HG03045 (cell line): ENCODE data around the gene GATA1.
"Not testable (repeated sequence)": the region's sequence is repeated elsewhere in the genome, so short reads cannot be mapped to it uniquely, and the experiment has no call there.

Experiments used
- ATAC-seq: cut with Tn5 transposase; IDR thresholded peaks from one replicate; pipeline ENCODE4 v1.9.1; 2021; ENCODE audit warnings: mild to moderate bottlenecking, moderate library complexity; ENCODE audit not compliant: unreplicated experiment

Gene GATA1

GRCh38 chrX:48806081-48806480 lies 19.7 kb downstream of the GATA1 start:
- ATAC-seq = no peak

DNA sequence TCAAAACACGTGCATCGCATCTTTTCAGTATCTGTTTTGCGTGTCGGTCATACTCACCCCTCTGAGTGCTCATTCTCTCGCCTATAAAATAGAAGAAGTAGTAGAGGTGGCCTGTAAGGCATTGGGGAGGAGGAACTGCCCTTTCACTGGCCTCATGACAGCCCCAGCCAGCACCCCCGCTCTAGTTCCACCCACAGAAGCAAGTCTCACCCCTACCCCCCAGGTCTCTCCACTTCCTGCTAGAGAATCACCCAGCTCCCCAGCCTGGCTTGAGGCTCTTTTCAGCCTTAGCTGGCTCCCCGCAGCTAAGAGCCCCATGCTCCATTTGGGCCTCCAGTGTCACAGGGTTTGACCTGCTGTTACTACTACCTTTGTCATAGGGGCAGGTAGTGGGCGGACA lies 27.3 kb downstream of the GATA1 start:
- ATAC-seq = no peak

- ATAC-seq = no peak
Observed at GRCh38 chrX:48814722-48815121, 28.3 kb downstream of the GATA1 start.

- no peak for ATAC-seq
Observed at GRCh38 chrX:48815266-48815665, 28.9 kb downstream of the GATA1 start.

- no peak for ATAC-seq
Observed at GRCh38 chrX:48816014-48816810, 29.8 kb downstream of the GATA1 start.

DNA sequence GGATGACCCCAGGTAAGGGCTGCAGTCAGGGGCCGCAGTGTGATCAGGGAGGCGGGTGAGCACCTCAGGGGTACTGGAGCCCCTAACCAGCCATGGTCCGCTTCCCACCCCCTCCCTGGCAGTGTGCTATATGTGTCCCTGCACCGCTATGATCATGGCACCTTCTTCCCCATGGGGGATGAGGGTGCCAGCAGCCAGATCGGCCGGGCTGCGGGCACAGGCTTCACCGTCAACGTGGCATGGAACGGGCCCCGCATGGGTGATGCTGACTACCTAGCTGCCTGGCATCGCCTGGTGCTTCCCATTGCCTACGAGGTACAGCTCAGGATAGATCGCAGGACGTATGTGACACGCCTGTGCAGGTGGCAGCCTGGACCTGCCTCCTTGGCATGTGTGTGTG lies 31.7 kb downstream of the GATA1 start:
- ATAC-seq = no peak

- ATAC-seq = no peak
Observed at GRCh38 chrX:48818866-48819265, 32.5 kb downstream of the GATA1 start.

DNA sequence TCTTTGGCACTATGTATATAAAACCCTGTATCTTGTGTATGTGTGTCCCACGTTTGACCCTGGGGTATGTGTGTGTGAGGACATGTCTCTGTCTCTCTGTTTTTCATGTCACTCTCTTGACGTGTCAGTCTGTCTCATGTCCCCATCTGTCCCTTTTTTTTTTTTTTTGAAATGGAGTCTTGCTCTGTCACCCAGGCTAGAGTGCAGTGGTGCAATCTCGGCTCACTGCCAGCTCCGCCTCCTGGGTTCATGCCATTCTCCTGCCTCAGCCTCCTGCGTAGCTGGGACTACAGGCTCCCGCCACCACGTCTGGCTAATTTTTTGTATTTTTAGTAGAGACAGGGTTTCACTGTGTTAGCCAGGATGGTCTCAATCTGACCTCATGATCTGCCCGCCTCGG lies 33.0 kb downstream of the GATA1 start:
- ATAC-seq = not testable (repeated sequence)

DNA sequence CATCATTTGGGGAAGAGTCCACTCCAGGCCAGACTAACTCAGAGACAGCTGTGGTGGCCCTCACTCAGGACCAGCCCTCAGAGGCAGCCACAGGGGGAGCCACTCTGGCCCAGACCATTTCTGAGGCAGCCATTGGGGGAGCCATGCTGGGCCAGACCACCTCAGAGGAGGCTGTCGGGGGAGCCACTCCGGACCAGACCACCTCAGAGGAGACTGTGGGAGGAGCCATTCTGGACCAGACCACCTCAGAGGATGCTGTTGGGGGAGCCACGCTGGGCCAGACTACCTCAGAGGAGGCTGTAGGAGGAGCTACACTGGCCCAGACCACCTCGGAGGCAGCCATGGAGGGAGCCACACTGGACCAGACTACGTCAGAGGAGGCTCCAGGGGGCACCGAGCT lies 36.7 kb downstream of the GATA1 start:
- no peak for ATAC-seq

GRCh38 chrX:48824066-48824465 lies 37.7 kb downstream of the GATA1 start:
- no peak for ATAC-seq

DNA sequence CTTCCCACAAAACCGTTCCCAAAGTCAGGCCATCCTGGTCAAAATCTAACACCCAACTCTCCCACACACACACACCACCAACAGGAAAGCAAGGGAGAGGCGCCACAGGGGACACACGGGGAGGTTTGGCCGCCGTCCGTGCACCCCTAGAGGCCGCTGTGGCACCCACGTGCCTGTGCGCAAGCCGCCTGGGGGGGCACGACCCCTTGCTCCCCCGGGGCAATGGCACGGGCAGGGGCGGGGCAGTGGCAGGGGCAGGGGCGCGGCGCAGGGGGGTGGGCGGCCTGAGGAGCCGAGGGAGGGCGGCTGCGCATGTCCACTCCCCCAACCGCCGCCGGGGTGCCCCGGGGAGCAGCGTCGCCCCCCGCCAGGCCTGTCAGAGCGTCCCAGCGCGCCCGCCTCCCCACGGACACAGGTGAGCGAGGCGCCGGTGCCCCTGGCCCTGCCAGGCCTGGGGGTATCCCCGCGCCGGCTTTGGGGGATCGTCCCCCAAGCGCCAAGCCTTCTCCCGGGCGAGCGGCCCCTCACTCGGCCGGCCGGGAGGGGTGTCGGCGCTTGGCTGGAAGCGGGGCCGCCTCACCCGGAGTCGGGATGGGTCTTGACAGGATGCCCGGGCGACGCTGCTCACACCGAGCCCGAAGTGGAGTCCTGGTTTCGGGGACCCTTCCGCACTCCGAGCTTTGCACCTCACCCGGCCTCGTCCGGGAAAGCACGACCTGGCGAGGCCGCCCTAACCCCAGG lies 39.9 kb downstream of the GATA1 start, which contains the start of gene ERAS:
Gene ERAS (plus strand): TSS at position 379 of the 741 bp plus-strand sequence. CDS start 2,611 bp downstream, outside the sequence.
- no peak for ATAC-seq

GRCh38 chrX:48826876-48827653 lies 40.7 kb downstream of the GATA1 start:
- ATAC-seq = no peak

DNA sequence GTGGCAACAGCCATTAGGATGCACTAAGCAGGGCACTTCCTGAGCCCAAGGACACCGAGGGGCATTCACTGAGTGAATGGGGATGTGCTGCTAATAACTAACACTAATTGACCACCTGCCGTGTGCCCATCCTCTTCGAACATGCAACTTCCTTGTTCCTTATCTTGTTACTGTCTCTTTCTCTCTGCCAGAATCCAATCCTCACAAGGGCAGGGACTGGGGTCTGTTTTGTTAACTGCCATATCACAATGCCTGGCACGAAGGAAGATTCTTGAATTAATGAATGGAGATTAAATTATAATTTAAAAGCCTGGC lies 41.2 kb downstream of the GATA1 start:
- ATAC-seq = no peak

- no peak for ATAC-seq
Observed at GRCh38 chrX:48829016-48829735, 42.8 kb downstream of the GATA1 start.

GRCh38 chrX:48831136-48831908 lies 44.9 kb downstream of the GATA1 start:
- no peak for ATAC-seq

GRCh38 chrX:48831909-48832291 lies 45.5 kb downstream of the GATA1 start:
- ATAC-seq = no peak

GRCh38 chrX:48833542-48834138 lies 47.2 kb downstream of the GATA1 start:
- ATAC-seq = no peak

DNA sequence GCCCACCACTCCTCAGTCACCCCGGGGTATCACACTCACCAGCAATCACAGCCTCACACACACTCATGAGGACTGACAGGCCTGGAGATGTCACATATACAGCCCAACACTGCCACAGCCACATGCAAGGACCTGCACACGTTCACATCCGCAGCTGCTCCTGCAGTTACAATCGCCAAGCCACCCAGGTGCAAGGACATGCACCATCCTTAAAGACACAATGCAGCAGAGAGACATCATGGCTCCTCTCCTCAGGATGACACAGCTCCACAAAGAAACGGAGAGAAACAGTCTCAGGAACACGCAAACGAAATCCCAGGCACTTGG lies 48.0 kb downstream of the GATA1 start:
- ATAC-seq = no peak

GRCh38 chrX:48835524-48836329 lies 49.3 kb downstream of the GATA1 start, which contains the start of gene PCSK1N:
TSS of gene PCSK1N (minus strand) at chrX:48835610. CDS start at chrX:48835532, 78 bp downstream.
- ATAC-seq = no peak
